Transverse colon (tissue), 4 donors: ENCODE data around the gene PDGFD.

Source experiments
- EP300 ChIP-seq: sonication (generic); formaldehyde crosslinking; IDR thresholded peaks from one replicate; pipeline ENCODE4 v1.6.1; 2017; ENCODE audit warnings: antibody characterized with exemption, low read depth
- POLR2A ChIP-seq: fragments of 450-650 bp; IDR thresholded peaks from one replicate; pipeline ENCODE4 v1.6.1; 2016; ENCODE audit warnings: antibody characterized with exemption, mild to moderate bottlenecking, moderate library complexity
- POLR2AphosphoS5 ChIP-seq, 3 donors: sonication (generic); formaldehyde crosslinking; IDR thresholded peaks; one replicate each; pipeline ENCODE4 v1.6.1; 2016; ENCODE audit warnings: antibody characterized with exemption in 3 of 3
- TF ChIP-seq, protein P1 (sequence below), 5 experiments: fragments of 200-600 bp in 3 of 5; fragments of 450-650 bp in 2 of 5; sonication (generic) in 3 of 5; IDR thresholded peaks; 1 replicate in 2 of 5; 2 replicates in 3 of 5; pipeline ENCODE4 v1.5.1; 2016 to 2017; ENCODE audit warnings: antibody characterized with exemption in 5 of 5, inconsistent platforms in 3 of 5, mild to moderate bottlenecking in 2 of 5, moderate library complexity in 1 of 5

DNA sequence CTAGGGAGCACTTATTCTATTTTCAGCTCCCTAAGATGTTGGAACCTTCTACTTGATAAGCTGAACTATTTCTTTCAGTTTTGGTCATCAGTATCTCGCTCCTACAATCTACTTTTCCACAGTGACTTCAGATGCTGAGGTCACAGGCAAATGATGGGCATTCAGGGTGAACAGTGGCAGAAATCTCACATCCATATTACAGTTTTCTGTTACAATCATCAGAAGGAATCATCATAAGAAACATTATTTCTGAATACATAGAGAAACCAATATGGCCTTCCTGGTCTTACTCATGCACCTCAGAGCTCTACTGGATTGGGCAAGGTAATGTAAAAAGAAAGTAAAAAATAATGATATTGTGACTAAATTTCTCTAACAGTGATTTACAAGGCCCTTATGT, 166.9 kb downstream of the PDGFD start:
- TF ChIP-seq, protein P1, sequence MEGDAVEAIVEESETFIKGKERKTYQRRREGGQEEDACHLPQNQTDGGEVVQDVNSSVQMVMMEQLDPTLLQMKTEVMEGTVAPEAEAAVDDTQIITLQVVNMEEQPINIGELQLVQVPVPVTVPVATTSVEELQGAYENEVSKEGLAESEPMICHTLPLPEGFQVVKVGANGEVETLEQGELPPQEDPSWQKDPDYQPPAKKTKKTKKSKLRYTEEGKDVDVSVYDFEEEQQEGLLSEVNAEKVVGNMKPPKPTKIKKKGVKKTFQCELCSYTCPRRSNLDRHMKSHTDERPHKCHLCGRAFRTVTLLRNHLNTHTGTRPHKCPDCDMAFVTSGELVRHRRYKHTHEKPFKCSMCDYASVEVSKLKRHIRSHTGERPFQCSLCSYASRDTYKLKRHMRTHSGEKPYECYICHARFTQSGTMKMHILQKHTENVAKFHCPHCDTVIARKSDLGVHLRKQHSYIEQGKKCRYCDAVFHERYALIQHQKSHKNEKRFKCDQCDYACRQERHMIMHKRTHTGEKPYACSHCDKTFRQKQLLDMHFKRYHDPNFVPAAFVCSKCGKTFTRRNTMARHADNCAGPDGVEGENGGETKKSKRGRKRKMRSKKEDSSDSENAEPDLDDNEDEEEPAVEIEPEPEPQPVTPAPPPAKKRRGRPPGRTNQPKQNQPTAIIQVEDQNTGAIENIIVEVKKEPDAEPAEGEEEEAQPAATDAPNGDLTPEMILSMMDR (IDR thresholded peaks at IDR 0.05) = no peak
- TF ChIP-seq POLR2A = no peak
- no peak for TF ChIP-seq EP300
- TF ChIP-seq POLR2AphosphoS5 (IDR thresholded peaks at IDR 0.05) = no peak
